Pancreas (tissue), 10 donors: ENCODE data around the gene EYA4. TPM values are rescaled to one million over a fixed set of nuclear protein-coding genes. Genes with fewer than 3 reads are reported as not detected.
"Not testable (repeated sequence)": the region's sequence is repeated elsewhere in the genome, so short reads cannot be mapped to it uniquely, and the experiment has no call there.

ENCODE experiments used
- ATAC-seq, 4 donors: fragments of 200-7000 bp; cut with Tn5 transposase; one replicate each; pipeline versions ENCODE4 v1.8.0 to v1.9.1; 2020; ENCODE audit warnings: mild to moderate bottlenecking in 4 of 4, moderate library complexity in 4 of 4
- DNase-seq, 6 donors: peaks; one replicate each; pipeline ENCODE4 v3.0.0-alpha.2; 2020
- FAIRE-seq: peaks from 2 replicates; lab custom pipeline; 2012; peaks lifted over from hg19 to GRCh38; lab: Jason Lieb, UNC
- H3K27ac ChIP-seq, 4 donors: fragments of 200-600 bp; sonication (generic); 1 replicate in 3 of 4; 2 replicates in 1 of 4; pipeline versions ENCODE4 v1.5.0 to v1.8.0; 2020
- H3K27me3 ChIP-seq, 4 donors: fragments of 200-600 bp; one replicate each; pipeline ENCODE4 v1.8.0; 2021
- H3K36me3 ChIP-seq, 3 donors: fragments of 200-600 bp; sonication (generic) in 1 of 3; one replicate each; pipeline versions ENCODE4 v1.5.0 to v1.8.0; 2020 to 2021
- H3K4me1 ChIP-seq, 3 donors: fragments of 200-600 bp; one replicate each; pipeline ENCODE4 v1.8.0; 2021
- H3K4me3 ChIP-seq, 4 donors: fragments of 200-600 bp; sonication (generic) in 2 of 4; one replicate each; pipeline versions ENCODE4 v1.5.0 to v1.8.0; 2020 to 2021
- H3K9me3 ChIP-seq, 4 donors: fragments of 200-600 bp; one replicate each; pipeline ENCODE4 v1.8.0; 2021
- CTCF ChIP-seq, 4 donors: fragments of 200-600 bp; sonication (generic) in 3 of 4; IDR thresholded peaks; one replicate each; pipeline versions ENCODE4 v1.5.0 to v1.8.0; 2021; ENCODE audit warnings: antibody characterized with exemption in 4 of 4
- WGBS, 2 donors: extraction: QIAGEN DNeasy Blood & Tissue Kit; methylation state at CpG; one replicate each; pipeline ENCODE4 v1.1.7; 2013; 5-methylcytosine and 5-hydroxymethylcytosine counted together
- intact Hi-C, 3 donors: fragments of 100-400 bp; cut with DNase I; formaldehyde crosslinking; loops; one replicate each; pipeline versions ENCODE4 v1.11.1 to v1.14.2; 2022
- polyA plus RNA-seq, 2 donors: library from polyadenylated mRNA; stranded (reverse); fragments of 200-250 nt; gene quantifications; one replicate each; pipeline ENCODE4 v1.2.3, GENCODE V29; 2013
- total RNA-seq, 6 donors: library from RNA; stranded (reverse); fragmentation: NEBNext Ultra II Directional in 4 of 6; extraction: Animal tissue kit (Norgen Biotek cat#: 25700) in 4 of 6; gene quantifications; one replicate each; pipeline versions ENCODE4 v1.2.1 to v1.2.4, GENCODE V29; 2021 to 2023
- donor health status: healthy with polysubstance abuse.
- donor health status: DM: no; HTN: no; CAD: no; lungs with moderate emphysema.
- donor health status: DM: no; HTN: no; CAD: no.
- donor health status: control.
- donor health status: control.
- donor health status: Bipolar disorder and iron deficiency.
- donor health status: DM: yes; HTN: yes; CAD: no.
- donor health status: DM: no; HTN: no; CAD: no.
- donor health status: DM: no; HTN: no; CAD: no.
- donor health status: DM: yes; HTN: yes; CAD: no.

Gene EYA4
- total and polyA plus RNA-seq, 8 donors: 0.08 to 1.3 (median 0.19) TPM

- Histone ChIP-seq H3K27ac (no peak overlapping the region), H3K9me3 (no peaks in the 10 kb centered on the region), H3K27me3 (no peaks in the 10 kb centered on the region), H3K36me3 (no peaks in the 10 kb centered on the region), H3K4me1 (no peaks in the 10 kb centered on the region), H3K4me3 (no peak overlapping the region)
- intact Hi-C loops: no loop called here
- WGBS, 2 donors: 7% methylated on average over 4 of the region's 4 CpGs
- ATAC-seq: peak; percentile 63 to 84 (median 82)
- DNase-seq: peak in 3 of 6 donors; percentile 16 to 51 (median 26)
- peak; percentile 95 for FAIRE-seq
- peak in 3 of 4 donors; percentile 24 to 41 (median 39) for TF ChIP-seq CTCF (IDR thresholded peaks at IDR 0.05)
These were observed 312.5 kb downstream of the EYA4 start for GRCh38 chr6:133553652-133554051.

GRCh38 chr6:133554121-133554520 is 313.0 kb downstream of the EYA4 start:
- 80 to 88% methylated on average over 1 of the region's 1 CpG for WGBS, 2 donors
- H3K4me3 ChIP-seq, ATAC-seq, H3K27ac ChIP-seq, DNase-seq, H3K4me1 ChIP-seq, H3K27me3 ChIP-seq, FAIRE-seq, H3K36me3 ChIP-seq, intact Hi-C loops, H3K9me3 ChIP-seq: not testable (repeated sequence)

GRCh38 chr6:133555685-133556084 is 314.5 kb downstream of the EYA4 start:
- Histone ChIP-seq H3K9me3 (no peaks in the 10 kb centered on the region), H3K4me1 (no peaks in the 10 kb centered on the region), H3K36me3 (no peaks in the 10 kb centered on the region), H3K27me3 (no peaks in the 10 kb centered on the region), H3K27ac (no peak overlapping the region), H3K4me3 (no peak overlapping the region)
- ATAC-seq: no peak
- intact Hi-C loops: no loop called here
- DNase-seq: no peak
- FAIRE-seq: no peak
- no peak for TF ChIP-seq CTCF (IDR thresholded peaks at IDR 0.05)
- 18 to 22% methylated on average over 2 of the region's 2 CpGs for WGBS, 2 donors

GRCh38 chr6:133559926-133560325 is 318.8 kb downstream of the EYA4 start:
- no peak for DNase-seq
- WGBS, 2 donors: 60 to 74% methylated on average over 2 of the region's 2 CpGs
- no peak for FAIRE-seq
- TF ChIP-seq CTCF (IDR thresholded peaks at IDR 0.05): no peak
- no peak overlapping the region for H3K27ac ChIP-seq
- H3K4me1 ChIP-seq: no peaks in the 10 kb centered on the region
- no peak for ATAC-seq
- H3K9me3 ChIP-seq: no peaks in the 10 kb centered on the region
- H3K4me3 ChIP-seq: no peak overlapping the region
- H3K36me3 ChIP-seq: no peaks in the 10 kb centered on the region
- intact Hi-C loops: loop anchor here in 2 of 3 donors (10.0 kb wide), 2 partner anchors 355 to 535 kb away; no protein-coding TSS in a partner anchor
- H3K27me3 ChIP-seq: no peaks in the 10 kb centered on the region

- Histone ChIP-seq H3K4me1 (no peaks in the 10 kb centered on the region), H3K27me3 (peaks cover 0 to 3% (median 0%) of the 10 kb centered on the region in 4 donors), H3K4me3 (no peak overlapping the region), H3K36me3 (no peaks in the 10 kb centered on the region), H3K27ac (no peak overlapping the region), H3K9me3 (no peaks in the 10 kb centered on the region)
- WGBS, 2 donors: 67 to 70% methylated on average over 6 of the region's 6 CpGs
- ATAC-seq: no peak
- no peak for TF ChIP-seq CTCF (IDR thresholded peaks at IDR 0.05)
- no peak for DNase-seq
- intact Hi-C loops: loop anchor here in 2 of 3 donors (5.0 to 10.0 kb wide), 3 partner anchors 347 to 527 kb away; no protein-coding TSS in a partner anchor
- no peak for FAIRE-seq
These were observed 326.5 kb downstream of the EYA4 start for GRCh38 chr6:133567636-133568035.
